ENCODE results near the gene DAND5. TPM values are rescaled to one million over a fixed set of nuclear protein-coding genes. Genes with fewer than 3 reads are reported as not detected.

DAND5 gene
- total and polyA plus RNA-seq, 12 donors = 0.27 to 2.3 (median 0.92) TPM

- Histone ChIP-seq H3K27me3 (no peaks in the 10 kb centered on the region), H3K27ac (peak overlapping the region in 1 of 5 donors; percentile 80), H3K4me3 (no peak overlapping the region), H3K36me3 (replicated peaks in 1 of 2) (no peaks in the 10 kb centered on the region), H3K4me1 (replicated peaks in 1 of 2) (peaks cover 8 to 13% of the 10 kb centered on the region in 2 donors), H3K9me3 (replicated peaks in 1 of 3) (no peaks in the 10 kb centered on the region)
- DNase-seq = no peak
- WGBS, 4 donors = 76 to 98% (median 90%) methylated on average over 8 to 19 of the region's 19 CpGs
- intact Hi-C loops (cut with DNase I) = no loop called here
- TF ChIP-seq POLR2A (IDR thresholded peaks at IDR 0.05) = no peak
- TF ChIP-seq, protein P1, sequence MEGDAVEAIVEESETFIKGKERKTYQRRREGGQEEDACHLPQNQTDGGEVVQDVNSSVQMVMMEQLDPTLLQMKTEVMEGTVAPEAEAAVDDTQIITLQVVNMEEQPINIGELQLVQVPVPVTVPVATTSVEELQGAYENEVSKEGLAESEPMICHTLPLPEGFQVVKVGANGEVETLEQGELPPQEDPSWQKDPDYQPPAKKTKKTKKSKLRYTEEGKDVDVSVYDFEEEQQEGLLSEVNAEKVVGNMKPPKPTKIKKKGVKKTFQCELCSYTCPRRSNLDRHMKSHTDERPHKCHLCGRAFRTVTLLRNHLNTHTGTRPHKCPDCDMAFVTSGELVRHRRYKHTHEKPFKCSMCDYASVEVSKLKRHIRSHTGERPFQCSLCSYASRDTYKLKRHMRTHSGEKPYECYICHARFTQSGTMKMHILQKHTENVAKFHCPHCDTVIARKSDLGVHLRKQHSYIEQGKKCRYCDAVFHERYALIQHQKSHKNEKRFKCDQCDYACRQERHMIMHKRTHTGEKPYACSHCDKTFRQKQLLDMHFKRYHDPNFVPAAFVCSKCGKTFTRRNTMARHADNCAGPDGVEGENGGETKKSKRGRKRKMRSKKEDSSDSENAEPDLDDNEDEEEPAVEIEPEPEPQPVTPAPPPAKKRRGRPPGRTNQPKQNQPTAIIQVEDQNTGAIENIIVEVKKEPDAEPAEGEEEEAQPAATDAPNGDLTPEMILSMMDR (IDR thresholded peaks at IDR 0.05) = no peak
Observed at GRCh38 chr19:13001166-13001501, 31.8 kb downstream of the DAND5 start.

- intact Hi-C loops (cut with DNase I) = no loop called here
Observed at GRCh38 chr19:13001502-13002165, 32.3 kb downstream of the DAND5 start.

DNA sequence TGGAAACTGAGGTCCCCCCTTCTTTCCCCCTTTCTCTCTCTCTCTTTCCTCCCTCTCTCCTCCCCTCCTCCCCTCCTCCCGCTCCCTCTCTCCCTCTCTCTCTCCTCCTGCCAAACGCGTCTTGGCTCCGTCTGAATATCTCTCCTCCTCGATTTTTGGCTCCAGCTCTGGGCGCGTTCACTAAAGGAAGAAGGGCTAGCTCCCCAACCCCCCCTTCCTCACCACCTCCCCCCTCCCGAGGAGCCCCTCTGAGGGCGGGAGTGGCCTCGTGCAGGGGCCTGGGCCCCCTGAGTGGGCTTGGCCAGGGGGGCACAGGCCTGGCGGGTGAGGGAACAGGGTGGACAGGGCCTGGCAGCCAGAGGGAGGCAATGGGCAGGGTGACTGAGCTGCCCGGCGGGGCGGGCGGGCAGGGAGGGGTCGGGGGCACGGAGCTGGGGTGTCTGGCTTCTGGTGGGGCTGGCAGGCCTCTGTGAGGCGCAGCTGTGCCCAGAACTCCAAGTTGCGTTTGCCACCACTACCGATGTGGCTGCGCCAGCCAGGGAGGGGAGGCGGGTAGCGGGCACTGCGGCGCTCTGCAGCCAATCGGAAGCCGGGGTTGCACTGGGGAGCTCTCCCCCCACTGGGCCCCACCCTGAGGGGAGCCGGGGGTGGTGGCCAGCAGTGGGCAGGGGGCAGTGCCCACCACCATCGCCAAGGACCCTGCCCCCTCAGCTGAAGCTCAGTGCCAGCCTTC is 33.0 kb downstream of the DAND5 start:
- Histone ChIP-seq H3K36me3 (replicated peaks in 1 of 2) (no peaks in the 10 kb centered on the region), H3K9me3 (replicated peaks in 1 of 3) (no peaks in the 10 kb centered on the region), H3K4me1 (replicated peaks in 1 of 2) (peaks cover 0 to 5% of the 10 kb centered on the region in 2 donors), H3K4me3 (peak overlapping the region in 1 of 4 donors; percentile 27), H3K27ac (peak overlapping the region in 2 of 5 donors; percentile 63 to 80), H3K27me3 (no peaks in the 10 kb centered on the region)
- DNase-seq = peak in 3 of 7 donors; percentile 36 to 50 (median 43)
- TF ChIP-seq, protein P1 (IDR thresholded peaks at IDR 0.05) = no peak
- no peak for TF ChIP-seq POLR2A (IDR thresholded peaks at IDR 0.05)
- WGBS, 4 donors = 39 to 67% (median 62%) methylated on average over 16 to 29 of the region's 29 CpGs
- intact Hi-C loops (cut with DNase I) = no loop called here

More at GRCh38 chr19:13001502-13002165, 32.3 kb downstream of the DAND5 start:
- Histone ChIP-seq H3K9me3 (replicated peaks in 1 of 3) (no peaks in the 10 kb centered on the region), H3K4me1 (replicated peaks in 1 of 2) (peaks cover 7 to 12% of the 10 kb centered on the region in 2 donors), H3K27ac (peak overlapping the region in 2 of 5 donors; percentile 63 to 80), H3K36me3 (replicated peaks in 1 of 2) (no peaks in the 10 kb centered on the region), H3K27me3 (no peaks in the 10 kb centered on the region), H3K4me3 (peak overlapping the region in 1 of 4 donors; percentile 27)
- TF ChIP-seq, protein P1 (IDR thresholded peaks at IDR 0.05) = no peak
- DNase-seq = no peak
- 67 to 84% (median 76%) methylated on average over 22 to 41 of the region's 41 CpGs for whole genome bisulfite sequencing, 4 donors

- TF ChIP-seq, protein P1 (IDR thresholded peaks at IDR 0.05) = no peak
- no peak for TF ChIP-seq POLR2A (IDR thresholded peaks at IDR 0.05)
- no peaks in the 10 kb centered on the region for H3K9me3 ChIP-seq (replicated peaks in 1 of 3)
- no peak overlapping the region for H3K27ac ChIP-seq
- no peak overlapping the region for H3K4me3 ChIP-seq
- no peaks in the 10 kb centered on the region for H3K36me3 ChIP-seq (replicated peaks in 1 of 2)
- WGBS, 4 donors = 84 to 91% (median 86%) methylated on average over 3 to 15 of the region's 15 CpGs
- peaks cover 0 to 4% of the 10 kb centered on the region in 2 donors for H3K4me1 ChIP-seq (replicated peaks in 1 of 2)
- intact Hi-C loops (cut with DNase I) = no loop called here
- no peak for DNase-seq
- no peaks in the 10 kb centered on the region for H3K27me3 ChIP-seq
Observed at GRCh38 chr19:13003081-13003480, 33.7 kb downstream of the DAND5 start.
